ENCODE measurements around the gene NMNAT2.

DNA sequence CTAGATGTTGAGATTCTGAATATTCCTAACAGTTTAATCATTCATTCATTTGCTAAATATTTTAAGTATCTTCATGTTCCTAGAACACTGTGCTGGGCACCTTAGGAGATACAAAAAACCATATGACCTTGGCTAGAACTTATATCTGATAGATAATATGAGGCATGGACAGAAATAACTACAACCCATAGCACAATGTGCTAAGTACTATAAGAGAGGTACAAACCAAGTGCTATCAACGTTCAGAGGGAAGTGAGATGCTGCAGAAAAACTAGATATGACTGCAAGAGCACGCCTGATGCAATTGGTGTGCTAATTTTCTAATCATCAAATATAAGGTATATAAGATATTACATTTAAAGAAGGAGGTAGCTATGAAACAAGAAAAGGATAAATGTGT, 10.7 kb downstream of the NMNAT2 start:
- TF ChIP-seq POLR2A (IDR thresholded peaks at IDR 0.05; ENCODE audit: low read depth, low read length): no peak
- no peak for TF ChIP-seq CTCF (IDR thresholded peaks at IDR 0.05; ENCODE audit: extremely low read depth in 1 of 2, insufficient read depth in 1 of 2, low read depth in 1 of 2, low read length in 2 of 2)
- no peak for TF ChIP-seq POLR2AphosphoS5 (IDR thresholded peaks at IDR 0.05; ENCODE audit: insufficient read depth, low read depth, low read length)
- no peak for TF ChIP-seq EZH2 (IDR thresholded peaks at IDR 0.05; ENCODE audit: borderline replicate concordance, low read depth, low read length, severe bottlenecking)
- TF ChIP-seq, protein P1, sequence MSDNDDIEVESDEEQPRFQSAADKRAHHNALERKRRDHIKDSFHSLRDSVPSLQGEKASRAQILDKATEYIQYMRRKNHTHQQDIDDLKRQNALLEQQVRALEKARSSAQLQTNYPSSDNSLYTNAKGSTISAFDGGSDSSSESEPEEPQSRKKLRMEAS (IDR thresholded peaks at IDR 0.05; ENCODE audit: insufficient read depth, insufficient read length): no peak
- TF ChIP-seq MYC (IDR thresholded peaks at IDR 0.05; ENCODE audit: low read depth, low read length): no peak
- TF ChIP-seq FOS (IDR thresholded peaks at IDR 0.05; ENCODE audit: borderline replicate concordance, insufficient read depth, low read length): no peak
- no peak for TF ChIP-seq JUN (IDR thresholded peaks at IDR 0.05; ENCODE audit: borderline replicate concordance, insufficient read depth, insufficient read length, low read depth)
